ENCODE results near the gene C2CD4C.
"Not testable (repeated sequence)": the region's sequence is repeated elsewhere in the genome, so short reads cannot be mapped to it uniquely, and the experiment has no call there.

GRCh38 chr19:355536-355935 is 53.4 kb downstream of the C2CD4C start:
- TF ChIP-seq CTCF (conservative IDR thresholded peaks at IDR 0.05; ENCODE audit: low read depth in 2 of 2); EZH2phosphoT487 (IDR thresholded peaks at IDR 0.05; ENCODE audit: unreplicated experiment); EZH2 (IDR thresholded peaks at IDR 0.05; ENCODE audit: low read depth, unreplicated experiment); REST (IDR thresholded peaks at IDR 0.05; ENCODE audit: unreplicated experiment); ZNF114 (CRISPR knock-in tag; IDR thresholded peaks at IDR 0.05); ETS1 (IDR thresholded peaks at IDR 0.05): not testable (repeated sequence)
